ENCODE measurements around the gene ALLC.

ALLC gene

DNA sequence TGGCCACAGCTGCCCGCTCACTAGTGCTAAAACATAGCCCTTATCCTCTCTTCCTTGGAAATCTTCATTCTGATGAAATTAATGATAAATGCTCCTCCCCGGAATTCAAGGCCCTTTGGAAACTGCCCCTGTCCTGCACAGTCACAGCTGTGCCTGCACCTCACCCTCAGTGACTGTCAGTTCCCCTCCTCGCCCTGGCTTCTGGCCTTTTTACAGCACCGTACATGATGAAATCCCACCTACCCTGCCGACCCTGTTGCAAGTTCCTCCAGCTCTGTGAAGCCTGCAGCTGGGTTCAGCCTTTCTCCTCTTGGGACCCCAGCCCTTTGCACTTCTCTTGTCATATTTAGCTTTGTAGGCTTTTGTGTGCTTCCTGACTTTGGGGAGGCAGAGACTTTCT, 93.8 kb downstream of the ALLC start:
- Mint-ChIP-seq H3K27ac (no peak overlapping the region), H3K4me3 (no peak overlapping the region), H3K27me3 (peaks cover 1% of the 10 kb centered on the region), H3K36me3 (no peaks in the 10 kb centered on the region), H3K9me3 (peaks cover 15% of the 10 kb centered on the region), H3K4me1 (no peaks in the 10 kb centered on the region)
- CTCF ChIA-PET: interaction anchor here (0.9 kb wide), 1 partner anchor 29 kb away, joined by 3 read pairs; no protein-coding TSS in a partner anchor
- DNase-seq: no peak

All from activated naive CD4-positive, alpha-beta T cell treated with anti-CD3 and anti-CD28 coated beads, Interleukin-2, amount 10 ng/mL, durations not matched to agents 7 days and 5 days (primary cell).